Fibroblast of skin of back (primary cell): Measurements from ENCODE around the gene MYL11. TPM values are rescaled to one million over a fixed set of nuclear protein-coding genes. Genes with fewer than 3 reads are reported as not detected.
"Not testable (repeated sequence)": the region's sequence is repeated elsewhere in the genome, so short reads cannot be mapped to it uniquely, and the experiment has no call there.

ENCODE experiments used
- DNase-seq: peaks from one replicate; pipeline ENCODE4 v3.0.0-alpha.2; 2013
- polyA plus RNA-seq, 2 experiments: library from polyadenylated mRNA; unstranded; fragments of 120-200 nt; gene quantifications; one replicate each; pipeline ENCODE4 v1.2.1, GENCODE V29; 2013; ENCODE audit not compliant: insufficient read length in 2 of 2

Gene MYL11, protein sequence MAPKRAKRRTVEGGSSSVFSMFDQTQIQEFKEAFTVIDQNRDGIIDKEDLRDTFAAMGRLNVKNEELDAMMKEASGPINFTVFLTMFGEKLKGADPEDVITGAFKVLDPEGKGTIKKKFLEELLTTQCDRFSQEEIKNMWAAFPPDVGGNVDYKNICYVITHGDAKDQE
- polyA plus RNA-seq (2013, experiment 1 of 2; ENCODE audit: insufficient read length), result 13.1 TPM
- polyA plus RNA-seq (2013, experiment 2 of 2; ENCODE audit: insufficient read length), result 15.4 TPM

DNA sequence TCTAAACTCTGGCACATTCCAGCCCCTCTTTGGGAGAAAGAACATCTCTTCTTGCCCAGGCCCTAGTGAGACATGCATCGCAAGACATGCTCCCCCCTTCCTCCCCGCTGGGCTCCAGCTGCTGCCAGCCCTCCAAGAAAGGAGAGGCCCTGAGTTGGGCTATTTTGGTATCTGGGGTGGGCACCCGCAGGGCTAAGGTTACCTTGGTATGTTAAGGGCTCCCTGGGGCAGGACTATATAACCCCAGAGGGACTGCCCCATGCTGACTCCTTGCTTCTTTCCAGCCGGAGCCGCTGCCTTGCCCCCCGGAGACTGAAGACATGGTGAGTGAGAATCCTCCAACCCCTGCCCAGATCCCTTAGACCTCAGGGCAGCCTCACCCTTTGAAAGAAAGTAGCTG, at the start of gene MYL11:
Gene MYL11 (plus strand): TSS at position 265 of the 400 bp plus-strand sequence. CDS start 56 bp downstream, at position 321.
- DNase-seq, result no peak

DNA sequence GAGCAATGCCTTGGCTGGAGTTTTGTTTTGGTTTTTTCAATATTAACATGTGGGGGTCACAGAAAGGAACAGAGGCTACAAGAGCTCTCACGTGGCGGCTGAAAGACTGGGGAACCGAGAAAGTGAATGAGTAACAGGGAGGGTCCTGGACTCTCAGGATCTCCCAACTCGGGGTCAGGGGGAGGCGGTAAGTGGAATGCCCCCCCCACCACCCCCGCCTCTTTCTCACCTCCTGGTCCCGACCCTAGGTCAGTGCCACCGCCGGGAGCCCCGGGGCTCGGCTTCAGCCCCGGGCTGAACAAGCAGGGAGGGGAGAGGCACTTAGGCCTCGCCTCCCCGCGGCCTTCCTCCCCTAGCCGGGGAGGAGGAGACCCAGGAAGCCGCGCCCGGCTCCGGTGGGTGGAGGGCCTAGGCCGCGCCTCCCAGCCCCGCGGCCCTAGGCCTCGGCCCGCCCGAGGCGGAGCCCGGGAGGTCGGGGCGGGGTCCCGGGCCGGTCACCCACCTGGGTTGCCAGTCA, 40.1 kb upstream of the MYL11 start:
- DNase-seq, result peak; percentile 86

DNA sequence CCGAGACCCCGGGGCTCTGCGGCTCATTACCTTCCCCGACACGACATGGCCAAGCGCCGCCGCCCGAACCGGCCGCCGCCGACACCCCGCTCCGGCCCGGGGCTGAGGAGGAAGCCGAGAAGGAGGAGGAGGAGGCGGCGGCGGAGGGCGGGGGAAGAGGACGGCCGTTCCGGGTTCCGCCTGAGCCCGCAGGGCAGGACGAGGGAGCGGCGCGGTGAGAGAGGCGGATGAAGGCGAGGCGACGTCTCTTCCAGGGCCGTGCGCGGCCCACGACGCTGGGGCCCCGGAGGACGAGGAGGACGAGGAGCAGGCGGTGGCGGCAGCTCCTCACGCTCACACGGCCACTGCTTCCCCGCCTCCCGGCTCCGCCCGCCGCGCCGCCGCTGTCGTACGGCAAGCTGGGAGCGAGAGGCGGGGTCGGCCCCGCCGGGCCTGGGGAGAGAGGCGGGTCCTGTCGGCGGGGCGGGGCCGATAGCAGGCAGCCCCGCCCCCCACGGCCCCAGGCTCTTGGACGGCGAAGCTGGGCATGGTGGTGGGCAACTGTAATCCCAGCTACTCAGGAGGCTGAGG, 39.5 kb upstream of the MYL11 start:
- DNase-seq, result peak; percentile 79

DNA sequence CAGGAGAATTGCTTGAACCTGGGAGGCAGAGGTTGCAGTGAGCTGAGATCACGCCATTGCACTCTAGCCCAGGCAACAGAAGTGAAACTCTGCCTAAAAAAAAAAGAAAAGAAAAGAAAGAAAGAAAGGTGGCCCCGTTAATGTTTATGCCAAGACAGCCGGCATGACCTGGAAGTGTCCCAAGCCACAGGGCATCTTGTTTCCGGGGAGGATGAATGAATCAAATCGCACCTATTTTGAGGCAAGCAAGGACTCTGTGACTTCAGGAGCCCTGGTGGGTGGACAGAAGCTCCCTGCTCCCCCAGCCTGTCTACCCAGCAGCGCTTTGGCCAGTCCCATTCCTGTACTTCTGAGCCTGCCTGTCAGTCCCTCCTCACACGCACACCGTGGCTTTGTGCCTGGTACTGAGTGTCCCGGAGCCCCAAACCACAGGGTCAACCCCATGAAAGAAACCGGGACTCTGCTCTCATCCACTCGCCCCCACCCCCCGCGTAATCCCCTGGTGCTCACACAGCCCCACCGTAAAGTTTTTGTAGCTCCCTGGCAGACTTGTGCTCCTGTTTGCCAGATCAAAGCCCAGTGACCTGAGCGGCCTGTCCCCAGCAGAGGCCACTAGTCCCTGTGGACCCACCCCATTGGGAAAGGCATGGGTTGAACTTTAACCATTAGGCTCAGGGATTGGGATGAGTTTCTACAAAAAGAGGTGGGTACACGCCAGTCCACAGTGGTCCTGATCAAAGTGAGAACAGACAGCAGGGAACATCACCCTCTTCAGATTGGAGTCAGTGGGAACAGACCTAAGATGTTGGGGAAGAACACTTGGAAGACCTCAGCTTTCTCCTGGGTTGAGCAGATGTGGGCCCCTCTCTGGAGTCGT, 38.8 kb upstream of the MYL11 start:
- no peak for DNase-seq

DNA sequence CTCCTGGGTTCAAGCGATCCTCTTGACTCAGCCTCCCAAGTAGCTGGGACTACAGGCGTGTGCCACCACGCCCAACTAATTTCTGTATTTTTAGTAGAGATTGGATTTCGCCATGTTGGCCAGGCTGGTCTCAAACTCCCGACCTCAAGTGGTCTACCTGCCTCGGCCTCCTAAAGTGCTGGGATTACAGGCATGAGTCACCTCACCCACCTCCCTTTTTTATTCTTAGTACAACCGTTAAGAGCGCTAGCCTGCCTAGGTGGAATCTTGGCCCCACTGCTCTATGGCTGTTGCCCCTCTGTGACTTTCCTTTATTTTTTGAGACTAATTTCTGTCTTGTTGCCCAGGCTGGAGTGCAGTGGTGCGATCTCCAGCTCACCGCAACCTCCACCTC, 36.6 kb upstream of the MYL11 start:
- not testable (repeated sequence) for DNase-seq

DNA sequence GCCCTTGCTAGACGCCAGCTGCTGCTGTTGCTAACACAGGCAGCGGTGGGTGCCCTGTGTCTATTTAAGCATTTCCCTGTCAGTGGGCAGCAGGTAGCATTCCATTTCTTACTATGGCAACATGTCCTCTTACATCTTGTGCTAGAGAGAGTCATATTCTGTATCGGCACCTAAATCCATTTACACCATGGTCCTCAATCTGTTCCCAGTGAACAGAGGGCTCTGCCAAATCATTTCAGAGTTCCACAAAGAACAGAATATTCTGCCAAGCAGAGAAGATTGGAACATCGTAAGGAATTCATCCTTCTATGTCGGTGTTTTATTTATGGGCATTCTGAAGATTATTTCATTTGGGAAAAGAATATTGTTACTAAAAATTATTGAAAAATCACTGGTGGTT, 35.9 kb upstream of the MYL11 start:
- DNase-seq, result not testable (repeated sequence)

DNA sequence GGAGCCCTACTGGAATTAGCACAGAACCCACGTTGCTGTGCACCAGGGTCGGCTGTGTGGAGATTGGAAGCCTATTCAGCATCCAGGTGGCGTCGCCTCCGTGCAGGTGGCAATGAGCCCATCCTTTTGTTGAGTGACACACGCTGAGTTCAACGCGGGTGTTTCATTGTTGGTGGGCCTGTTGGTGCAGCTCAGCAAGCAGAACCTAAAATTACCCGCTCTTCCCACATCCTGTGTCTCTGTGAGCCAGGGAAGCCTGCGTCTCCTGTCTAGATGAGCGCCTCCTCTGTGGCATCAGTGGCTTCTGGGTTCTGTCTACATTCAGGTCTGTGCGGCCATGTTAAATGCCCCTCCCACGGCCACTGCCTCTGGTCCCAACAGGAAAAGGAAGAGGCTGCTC, 34.0 kb upstream of the MYL11 start:
- DNase-seq, result no peak

DNA sequence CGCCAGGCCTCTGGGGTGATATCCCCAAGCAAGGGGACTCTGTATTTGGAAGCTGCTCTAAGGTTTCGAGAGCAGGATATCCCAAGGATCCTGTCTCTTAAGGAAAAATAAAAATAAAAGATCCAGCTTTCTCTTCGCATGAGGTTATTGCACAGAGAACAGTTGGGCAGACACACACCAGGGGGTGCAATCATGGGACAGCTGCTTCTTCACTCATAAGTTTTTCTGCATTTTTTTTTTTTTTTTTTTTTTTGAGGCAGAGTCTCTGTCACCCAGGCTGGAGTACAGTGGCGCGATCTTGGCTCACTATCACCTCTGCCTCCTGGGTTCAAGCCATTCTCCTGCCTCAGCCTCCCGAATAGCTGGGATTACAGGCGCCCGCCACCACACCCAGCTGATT, 32.6 kb upstream of the MYL11 start:
- DNase-seq, result not testable (repeated sequence)

DNA sequence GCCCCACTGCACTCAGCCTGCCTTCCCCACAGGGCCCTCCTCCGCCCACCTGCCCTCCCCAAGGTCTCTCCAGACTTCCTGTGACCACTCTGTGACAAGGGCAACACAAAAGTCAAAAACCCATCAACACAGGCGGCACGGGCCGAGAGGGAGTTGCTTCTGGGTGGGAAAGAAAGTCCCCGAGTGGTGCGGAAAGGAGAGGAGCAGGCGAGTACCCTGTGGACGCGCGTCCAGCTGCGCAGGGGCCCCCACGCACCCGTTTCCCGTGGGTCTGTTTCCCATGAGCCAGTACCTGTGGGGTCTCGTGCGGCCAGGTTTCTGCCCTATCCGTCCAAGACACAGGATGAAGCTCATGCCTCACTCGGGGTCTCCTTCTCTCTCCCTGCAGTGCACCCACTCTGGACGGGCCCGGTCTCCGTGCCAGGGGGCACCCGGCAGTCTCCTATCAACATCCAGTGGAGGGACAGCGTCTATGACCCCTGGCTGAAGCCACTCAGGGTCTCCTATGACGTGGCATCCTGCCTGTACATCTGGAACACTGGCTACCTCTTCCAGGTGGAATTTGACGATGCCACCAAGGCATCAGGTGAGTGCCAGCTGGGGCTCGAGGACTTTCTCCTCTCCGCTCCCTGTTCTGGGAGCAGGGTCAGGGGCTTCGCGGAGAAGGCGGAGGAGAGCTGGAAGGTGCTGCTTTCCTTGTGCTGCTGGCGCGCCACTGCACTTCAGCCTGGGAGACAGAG, 31.7 kb upstream of the MYL11 start:
- no peak for DNase-seq

DNA sequence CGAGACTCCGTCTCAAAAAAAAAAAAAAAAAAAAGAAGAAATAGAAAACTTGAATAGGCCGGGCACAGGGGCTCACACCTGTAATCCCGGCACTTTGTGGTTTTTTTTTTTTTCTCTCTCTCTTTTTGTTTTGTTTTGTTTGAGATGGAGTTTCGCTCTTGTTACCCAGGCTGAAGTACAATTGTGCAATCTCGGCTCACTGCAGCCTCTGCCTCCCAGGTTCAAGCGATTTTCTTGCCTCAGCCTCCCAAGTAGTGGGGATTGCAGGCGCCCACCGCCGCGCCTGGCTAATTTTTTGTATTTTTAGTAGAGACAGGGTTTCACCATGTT, 31.1 kb upstream of the MYL11 start:
- not testable (repeated sequence) for DNase-seq

DNA sequence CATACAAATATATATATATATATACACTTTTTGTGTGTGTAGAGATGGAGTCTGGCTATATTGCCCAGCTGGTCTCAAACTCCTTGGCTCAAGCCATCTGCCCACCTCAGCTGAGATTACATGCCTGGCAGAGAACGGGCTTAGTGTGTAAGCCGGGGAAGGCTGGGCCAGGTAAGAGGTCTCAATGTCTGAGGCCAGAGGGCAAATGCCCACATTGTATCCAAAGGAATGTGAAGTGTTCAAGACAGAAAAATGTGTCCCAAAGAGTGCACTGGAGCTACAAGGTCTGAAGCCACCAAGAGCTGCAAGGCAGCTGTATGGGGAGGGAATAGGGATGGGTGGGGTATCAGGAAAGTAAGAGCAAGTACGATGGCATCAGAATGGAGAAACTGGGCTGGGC, 28.3 kb upstream of the MYL11 start:
- DNase-seq, result no peak

DNA sequence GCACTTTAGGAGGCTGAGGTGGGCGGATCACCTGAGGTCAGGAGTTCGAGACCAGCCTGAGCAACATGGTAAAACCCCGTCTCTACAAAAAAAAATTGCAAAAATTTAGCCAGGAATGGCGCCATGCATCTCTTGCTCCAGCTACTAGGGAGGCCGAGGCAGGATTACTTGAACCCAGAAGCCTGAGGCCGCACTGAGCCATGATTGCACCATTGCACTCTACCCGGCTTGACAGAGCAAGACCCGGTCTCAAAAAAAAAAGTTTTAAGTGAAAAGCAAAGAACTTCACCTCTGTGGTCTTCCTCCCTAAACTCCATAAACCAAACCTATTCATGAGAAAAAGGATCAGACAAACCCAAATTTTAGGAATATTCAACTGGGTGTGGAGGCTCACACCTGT, 26.5 kb upstream of the MYL11 start:
- no peak for DNase-seq

DNA sequence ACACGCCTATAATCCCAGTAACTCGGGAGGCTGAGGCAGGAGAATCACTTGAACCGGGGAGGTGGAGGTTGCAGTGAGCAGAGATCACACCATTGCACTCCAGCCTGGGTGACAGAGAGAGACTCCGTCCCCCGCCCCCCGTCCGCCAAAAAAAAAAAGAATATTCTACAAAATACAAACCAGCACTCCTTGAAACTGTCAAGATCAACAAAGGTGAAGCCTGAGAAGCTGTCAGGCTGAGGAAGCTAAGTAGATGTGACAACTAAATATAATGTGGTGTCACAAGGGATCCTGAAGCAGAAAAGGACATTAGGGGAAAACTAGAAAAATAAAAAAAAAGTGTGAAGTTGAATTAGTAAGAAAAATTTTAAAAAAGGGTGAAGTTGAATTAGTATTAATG, 25.7 kb upstream of the MYL11 start:
- DNase-seq, result no peak

DNA sequence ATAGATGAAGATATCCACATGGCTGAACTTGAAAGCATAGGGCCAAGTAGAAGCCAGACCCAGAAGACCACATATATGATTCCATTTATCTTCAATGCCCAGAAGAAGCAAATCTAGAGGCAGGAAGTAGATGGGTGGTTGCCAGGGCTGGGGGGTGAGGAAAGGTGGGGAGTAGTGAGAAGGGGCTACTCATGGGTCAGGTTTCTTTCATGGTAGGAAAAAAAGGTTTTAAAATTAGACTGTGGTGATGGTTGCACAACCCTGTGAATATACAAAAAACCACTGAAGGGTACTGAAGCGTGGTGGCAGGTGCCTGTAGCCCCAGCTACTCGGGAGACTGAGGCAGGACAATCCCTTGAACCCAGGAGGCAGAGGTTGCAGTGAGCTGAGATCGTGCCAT, 24.9 kb upstream of the MYL11 start:
- DNase-seq, result no peak

DNA sequence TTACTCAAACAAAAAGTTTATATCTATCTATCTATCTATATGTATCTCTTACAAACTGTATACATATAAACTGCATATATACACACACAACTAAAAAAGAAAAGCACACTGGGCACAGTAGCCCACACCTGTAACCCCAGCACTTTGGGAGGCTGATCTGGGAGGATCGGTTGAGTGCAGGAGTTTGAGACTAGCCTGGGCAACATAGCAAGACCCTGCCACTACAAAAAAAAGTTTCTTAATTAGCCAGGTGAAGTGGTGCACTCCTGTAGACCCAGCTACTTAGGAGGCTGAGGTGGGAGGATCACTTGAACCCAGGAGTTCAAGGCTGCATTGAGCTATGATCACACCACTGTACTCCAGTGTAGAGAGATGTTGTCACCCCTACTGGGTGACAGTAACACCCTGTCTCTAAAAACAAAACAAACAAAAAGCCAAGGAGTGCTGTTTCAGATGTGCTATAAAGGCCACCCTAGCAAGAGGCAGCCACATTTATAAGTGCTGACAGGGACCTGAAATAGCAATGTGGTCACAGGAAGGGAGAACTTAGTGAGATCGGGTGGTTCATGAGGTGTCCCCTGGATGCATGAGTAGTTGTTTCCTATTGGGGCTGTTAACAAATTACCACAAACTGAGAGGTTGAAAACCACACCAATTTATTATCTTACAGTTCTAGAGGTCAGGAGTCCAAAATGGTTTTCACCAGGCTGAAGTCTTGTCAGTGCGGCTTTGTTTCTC, 24.3 kb upstream of the MYL11 start:
- DNase-seq, result no peak

DNA sequence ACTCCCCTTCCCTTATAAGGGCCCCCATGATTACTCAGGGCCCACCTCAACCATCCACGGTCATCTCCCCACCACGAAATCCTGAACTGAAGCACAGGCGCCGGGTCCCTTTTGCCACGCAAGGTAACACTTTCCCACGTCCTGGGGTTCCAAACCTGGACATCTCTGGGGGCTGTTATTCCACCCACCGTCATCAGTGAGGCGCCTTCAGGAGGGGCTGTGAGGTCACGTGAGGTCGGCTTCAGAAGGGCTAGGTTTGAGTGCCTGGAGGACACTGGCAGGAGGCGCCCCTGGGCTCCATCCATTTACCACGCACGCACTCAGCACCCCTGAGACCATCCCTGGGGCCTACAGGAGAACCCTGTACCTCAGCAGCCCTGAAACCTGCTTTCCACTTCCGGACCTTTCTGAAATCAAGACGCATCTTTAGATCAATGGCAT, 23.6 kb upstream of the MYL11 start:
- no peak for DNase-seq

DNA sequence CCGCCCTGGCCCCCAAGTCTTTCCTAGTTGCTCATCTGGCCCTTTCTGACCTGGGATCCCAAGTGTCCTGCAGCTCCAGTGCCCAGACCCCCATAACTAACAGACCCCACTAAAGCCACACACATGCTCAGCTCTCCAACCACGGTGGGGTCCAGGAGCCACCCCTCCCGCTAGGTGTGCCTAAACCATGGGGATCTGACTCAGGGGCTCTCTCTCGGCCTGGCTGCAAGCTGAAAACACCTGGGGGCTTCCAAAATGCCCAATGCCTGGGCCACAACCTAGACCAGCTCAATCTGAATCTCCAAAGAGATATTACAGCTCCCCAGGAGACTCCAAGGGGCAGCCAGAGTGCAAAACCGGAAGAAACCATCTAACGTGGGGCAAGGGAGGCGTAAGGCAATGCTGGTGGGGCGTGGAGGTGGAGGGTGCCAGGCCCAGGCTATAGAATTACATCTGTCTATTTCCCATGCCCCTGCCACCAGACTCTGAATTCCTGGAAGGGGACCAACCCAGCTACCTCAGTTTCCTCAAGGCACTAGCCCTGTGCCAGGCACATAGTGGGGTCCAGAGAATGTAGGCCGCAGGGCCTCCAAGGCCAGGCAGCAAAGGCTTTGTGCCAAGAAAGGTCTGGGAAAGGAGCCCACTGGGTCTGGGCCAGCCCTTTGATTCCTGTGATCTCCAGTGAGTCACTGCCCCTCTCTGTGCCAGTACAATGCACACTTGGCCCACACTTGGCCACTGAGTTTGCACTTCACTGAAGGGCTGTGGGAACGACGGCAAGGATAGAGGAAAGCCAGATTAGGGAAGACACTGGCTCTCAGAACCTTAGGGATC, 22.8 kb upstream of the MYL11 start:
- peak; percentile 36 for DNase-seq

DNA sequence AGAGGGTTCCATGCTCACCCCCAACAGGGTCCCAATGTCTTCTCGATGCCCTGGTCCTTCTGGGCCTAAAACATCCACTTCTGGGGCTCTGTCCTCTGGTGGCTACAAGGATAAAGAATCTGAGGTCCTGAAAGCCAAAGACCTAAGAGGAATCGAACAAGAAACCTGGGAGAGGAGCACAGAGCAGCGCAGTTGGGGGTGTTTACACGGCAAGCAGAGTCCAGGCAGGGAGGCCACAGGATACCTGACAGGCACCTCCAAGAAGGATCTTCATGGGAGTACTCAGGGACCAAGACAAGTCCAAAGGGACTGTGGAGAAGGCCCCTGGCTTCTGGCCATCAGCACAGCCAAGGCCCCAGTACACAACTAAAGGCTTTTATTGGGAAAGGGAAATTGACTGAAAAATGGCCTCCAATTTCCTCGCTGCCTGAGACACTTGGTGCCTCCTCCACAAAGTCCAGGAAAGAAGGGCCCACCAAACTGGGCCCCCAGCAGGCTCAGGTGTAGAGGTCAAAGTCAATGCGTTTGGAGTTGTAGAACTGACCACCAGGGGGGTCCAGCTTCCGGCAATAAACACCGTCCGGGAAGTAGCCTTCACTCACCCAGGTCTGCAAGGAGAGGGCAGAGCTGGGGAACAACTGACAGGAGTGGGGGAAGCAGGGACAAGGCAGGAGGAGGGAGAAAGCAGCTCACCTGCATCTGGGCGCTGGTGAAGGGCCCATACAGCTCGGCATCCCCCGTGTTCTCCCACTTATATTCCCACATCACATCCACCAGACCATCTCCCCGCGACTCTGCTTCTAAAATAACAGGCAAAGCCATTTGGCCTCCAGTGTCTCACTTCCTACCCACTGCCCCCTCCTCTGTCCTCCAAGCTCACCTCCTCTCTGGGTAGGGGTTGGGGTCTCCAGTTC, 21.9 kb upstream of the MYL11 start:
- DNase-seq, result no peak

DNA sequence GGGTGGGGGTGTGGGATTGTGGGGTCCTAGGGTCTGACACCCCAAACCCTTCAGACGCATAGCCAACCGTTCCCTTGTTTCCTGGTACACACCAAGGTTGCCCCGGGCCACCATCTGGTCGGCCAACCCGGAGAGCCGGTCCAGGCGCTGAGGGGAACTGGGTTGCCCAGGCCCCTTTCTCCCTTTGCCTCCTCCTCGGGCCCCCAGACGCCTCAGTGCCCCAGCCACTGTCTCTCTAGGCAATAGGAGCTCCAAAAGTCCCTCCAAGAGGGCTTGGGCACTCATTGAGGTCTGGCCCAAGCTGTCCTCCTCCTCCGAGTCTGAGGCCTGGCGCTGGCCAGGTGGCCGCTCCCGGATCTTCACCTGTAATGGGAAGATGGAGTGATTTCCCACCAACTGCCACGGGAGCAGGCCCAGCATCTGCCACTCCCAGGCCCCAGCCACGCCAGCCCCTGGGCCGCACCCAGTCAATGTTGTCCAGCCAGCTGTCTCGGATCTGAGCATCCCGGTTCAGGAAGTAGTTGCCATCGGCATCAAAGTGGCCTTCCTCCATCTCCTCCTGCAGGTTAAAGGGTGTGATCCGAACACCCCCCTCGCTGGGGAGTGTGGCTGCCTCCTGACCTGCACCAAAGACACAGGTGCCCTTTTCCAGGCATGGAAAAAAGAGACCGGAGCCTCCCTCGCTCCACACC, 21.0 kb upstream of the MYL11 start:
- no peak for DNase-seq
